Hematopoietic multipotent progenitor cell treated with erythropoietin and hydrocortisone succinate and interleukin-3 and kit ligand, for 17 days (in vitro differentiated cells): ENCODE data around the gene F11.
"Not testable (repeated sequence)": the region's sequence is repeated elsewhere in the genome, so short reads cannot be mapped to it uniquely, and the experiment has no call there.

ENCODE experiments used
- DNase-seq: peaks from one replicate; pipeline ENCODE4 v3.0.0-alpha.2; 2015; ENCODE audit warnings: low spot score

The F11 gene

GRCh38 chr4:186265683-186266652, at the start of gene F11:
F11 (plus strand) TSS chr4:186266189; CDS start chr4:186267137, 948 bp downstream.
- no peak for DNase-seq

- DNase-seq, result no peak
These were observed 49.4 kb upstream of the F11 start for GRCh38 chr4:186216465-186217024.

DNA sequence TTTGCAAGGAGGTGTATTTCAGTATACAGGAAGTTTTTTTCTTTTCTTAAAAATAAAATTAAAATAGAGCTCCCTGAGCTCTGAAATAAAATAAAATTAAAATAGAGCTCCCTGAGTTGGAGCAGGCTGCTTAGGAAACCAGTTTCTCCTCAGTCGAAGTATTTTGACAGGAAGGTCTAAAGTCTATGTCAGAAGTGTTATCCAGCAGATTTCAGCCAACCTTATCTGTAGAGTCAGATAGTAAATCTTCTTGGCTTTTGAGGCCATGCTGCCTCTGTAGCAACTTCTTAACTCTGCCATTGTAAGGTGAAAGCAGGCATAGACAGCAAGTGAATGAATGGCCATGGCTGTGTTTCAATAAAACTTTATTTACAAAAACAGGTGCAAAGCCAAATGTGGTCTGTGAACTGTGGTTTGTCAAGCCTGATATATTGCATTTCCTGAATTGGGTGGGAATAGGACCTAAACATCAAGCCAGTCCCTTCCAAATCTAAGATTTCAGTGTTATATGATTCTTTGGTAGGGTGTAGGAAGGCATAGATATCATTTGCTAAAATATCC, 48.2 kb upstream of the F11 start:
- no peak for DNase-seq

- no peak for DNase-seq
These were observed 44.4 kb upstream of the F11 start for GRCh38 chr4:186221624-186222023.

GRCh38 chr4:186225848-186226247, 40.1 kb upstream of the F11 start:
- DNase-seq, result no peak

DNA sequence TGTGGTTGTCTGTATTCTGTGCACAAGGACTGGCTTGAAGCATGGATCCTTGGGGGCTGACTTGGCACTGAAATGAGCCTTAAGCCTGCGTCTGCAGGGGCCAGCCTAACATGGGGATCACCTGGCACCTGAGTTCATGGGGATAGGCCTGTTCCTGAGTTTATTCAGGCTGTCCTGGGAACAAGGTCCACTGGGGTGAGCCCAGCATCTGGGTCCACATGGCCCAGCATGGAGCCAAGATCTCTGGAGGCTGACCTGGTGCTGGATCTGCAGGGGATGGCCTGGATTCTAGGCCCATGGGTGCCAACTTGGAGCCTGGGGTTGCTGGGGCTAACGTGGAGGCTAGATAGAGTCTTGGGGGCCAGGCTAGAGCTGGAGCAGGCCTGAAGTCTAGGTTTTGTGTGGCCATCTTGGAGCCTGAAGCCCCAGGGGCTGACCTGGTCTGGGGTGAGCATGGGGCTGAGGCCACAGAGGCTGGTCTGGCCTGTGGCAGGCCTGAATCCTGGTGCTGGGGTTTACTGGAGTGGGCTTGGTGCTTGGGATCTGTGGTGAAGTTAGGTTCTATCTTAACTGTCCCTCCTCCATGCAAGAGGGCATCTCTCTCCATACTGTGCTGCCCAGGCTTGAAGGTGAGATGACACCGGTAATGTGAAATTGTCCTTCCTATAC, 39.3 kb upstream of the F11 start:
- DNase-seq, result no peak

- no peak for DNase-seq
These were observed 38.8 kb upstream of the F11 start, which contains the start of gene KLKB1 for GRCh38 chr4:186227221-186227620. KLKB1 (plus strand) TSS chr4:186227507; CDS start chr4:186228196, 689 bp downstream.

DNA sequence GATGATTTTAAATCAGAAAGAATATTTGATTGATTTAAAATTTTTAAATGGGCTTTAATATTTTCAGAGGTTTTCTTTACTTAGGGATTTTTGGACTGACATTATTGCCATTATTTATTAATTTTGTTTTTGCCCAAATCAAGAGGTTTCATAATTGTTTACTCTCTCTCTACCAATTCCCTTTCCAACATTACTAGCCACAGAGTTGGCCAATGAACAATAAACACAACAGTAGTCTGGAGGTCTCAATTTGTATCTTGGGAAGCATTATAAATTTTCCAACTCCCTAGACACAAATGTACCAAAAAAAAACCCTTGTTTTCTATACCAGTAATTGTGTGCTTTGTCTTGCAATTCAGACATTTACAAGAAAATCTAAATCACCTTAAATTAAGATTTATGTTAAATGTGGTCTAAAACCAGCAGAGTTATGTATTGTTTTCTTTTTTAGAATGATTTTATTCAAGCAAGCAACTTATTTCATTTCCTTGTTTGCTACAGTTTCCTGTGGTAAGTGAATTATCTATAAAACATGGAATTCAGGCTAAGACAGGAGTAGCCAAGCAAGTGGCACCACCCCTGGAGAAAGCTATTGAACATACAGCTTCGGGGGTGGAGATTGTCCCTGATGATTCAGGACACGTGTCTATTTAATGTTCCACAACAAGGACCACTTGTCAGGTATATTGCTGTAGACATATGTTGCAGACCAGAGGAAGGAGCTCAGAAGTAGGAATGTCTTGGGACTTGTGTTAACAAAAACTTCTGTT, 38.1 kb upstream of the F11 start:
- DNase-seq, result no peak

- no peak for DNase-seq
These were observed 37.5 kb upstream of the F11 start for GRCh38 chr4:186228514-186228894.

GRCh38 chr4:186234367-186234766, 31.6 kb upstream of the F11 start:
- no peak for DNase-seq

DNA sequence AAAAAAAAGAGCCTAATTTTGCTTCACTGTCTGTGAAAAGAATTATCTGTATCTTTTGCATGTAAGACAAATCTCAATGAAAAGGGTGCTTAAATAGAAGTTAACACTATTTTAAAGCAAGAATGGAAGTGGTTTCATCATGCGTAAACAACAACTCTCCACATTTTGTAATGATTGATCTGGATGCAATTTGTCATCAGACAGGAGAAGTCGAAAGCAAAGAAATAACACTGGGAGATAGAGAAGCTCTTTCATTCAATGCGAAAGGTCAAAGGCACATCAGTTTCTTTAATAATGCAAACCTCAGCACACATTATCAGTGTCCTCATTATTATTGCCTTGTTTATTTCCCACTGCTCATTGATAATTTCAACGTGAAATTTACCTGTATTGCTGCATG, 29.9 kb upstream of the F11 start:
- no peak for DNase-seq

- no peak for DNase-seq
These were observed 25.5 kb upstream of the F11 start for GRCh38 chr4:186240452-186240847.

- no peak for DNase-seq
These were observed 25.0 kb upstream of the F11 start for GRCh38 chr4:186240848-186241491.

DNA sequence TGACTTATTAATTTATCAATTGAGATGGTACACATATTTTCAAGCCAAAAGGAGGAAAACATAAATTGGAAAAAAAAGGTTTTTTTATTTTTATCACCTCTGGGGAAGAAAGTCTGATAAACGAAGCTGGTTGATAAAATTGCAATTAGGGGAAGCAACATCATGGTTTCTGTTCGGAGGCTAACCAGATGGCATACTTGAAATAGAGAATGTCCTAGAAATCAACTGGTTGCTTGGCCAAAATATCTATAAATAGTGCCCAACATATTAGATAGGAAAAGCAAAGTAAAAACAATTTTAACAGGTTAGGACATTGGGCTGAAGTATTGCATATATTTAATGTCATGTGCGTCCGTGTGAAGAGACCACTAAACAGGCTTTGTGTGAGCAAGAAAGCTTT, 24.4 kb upstream of the F11 start:
- no peak for DNase-seq

- DNase-seq, result not testable (repeated sequence)
These were observed 24.0 kb upstream of the F11 start for GRCh38 chr4:186242031-186242430.

- no peak for DNase-seq
These were observed 22.7 kb upstream of the F11 start for GRCh38 chr4:186243331-186243730.

DNA sequence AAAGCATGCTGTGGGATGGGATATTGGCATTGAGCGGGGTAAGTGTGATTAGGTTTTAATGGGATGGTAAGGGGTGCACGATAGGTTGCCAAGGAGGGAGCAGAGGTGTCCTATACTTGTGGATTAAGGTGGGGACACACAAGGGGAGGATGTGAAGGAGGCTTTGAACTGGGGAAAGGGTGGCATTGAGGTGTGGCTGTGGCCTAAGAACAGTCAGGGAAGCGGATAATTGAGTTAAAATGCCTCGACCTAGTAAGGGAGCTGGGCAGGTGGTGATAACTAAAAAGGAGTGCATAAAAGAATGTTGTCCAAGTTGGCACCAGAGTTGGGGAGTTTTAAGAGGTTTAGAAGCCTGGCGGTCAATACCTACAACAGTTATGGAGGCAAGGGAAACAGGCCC, 21.2 kb upstream of the F11 start:
- no peak for DNase-seq

GRCh38 chr4:186247062-186247752, 18.8 kb upstream of the F11 start:
- DNase-seq, result not testable (repeated sequence)

- no peak for DNase-seq
These were observed 17.3 kb upstream of the F11 start for GRCh38 chr4:186248643-186249042.
